Measurements from ENCODE around the gene CAVIN4. TPM values are rescaled to one million over a fixed set of nuclear protein-coding genes. Genes with fewer than 3 reads are reported as not detected.

The CAVIN4 gene
- polyA plus RNA-seq, 1 donor (not counting 4 experiments of a cell fraction or from before 2014, with no cell fraction given), result 0.18 TPM

GRCh38 chr9:100581661-100582060 lies 3.8 kb downstream of the CAVIN4 start:
- Histone ChIP-seq H3K4me2 (ENCODE audit: control insufficient read depth, extremely low read depth, insufficient read depth, low read depth, low read length) (no peak overlapping the region), H4K20me1 (ENCODE audit: control insufficient read depth, extremely low read depth, insufficient read depth, low read length) (no peaks in the 10 kb centered on the region), H3K4me3 (ENCODE audit: control insufficient read depth in 2 of 3, extremely low read depth in 1 of 3, insufficient read depth in 2 of 3, low read depth in 1 of 3, low read length in 3 of 3) (no peak overlapping the region), H3K9me1 (ENCODE audit: control insufficient read depth, extremely low read depth, insufficient read depth, low read length) (no peaks in the 10 kb centered on the region), H3K36me3 (ENCODE audit: control insufficient read depth in 2 of 2, extremely low read depth in 1 of 2, insufficient read depth in 2 of 2, low read length in 2 of 2) (no peaks in the 10 kb centered on the region), H3K4me1 (ENCODE audit: control insufficient read depth, extremely low read depth, insufficient read depth, low read length) (peaks cover 2% of the 10 kb centered on the region), H3K9me3 (ENCODE audit: control insufficient read depth, low read depth, low read length) (no peaks in the 10 kb centered on the region), H2AFZ (ENCODE audit: control insufficient read depth, low read length) (no peak overlapping the region), H3K27ac (ENCODE audit: control insufficient read depth, insufficient read depth, low read length) (no peak overlapping the region), H3K79me2 (ENCODE audit: control insufficient read depth, insufficient read depth, low read length) (no peaks in the 10 kb centered on the region), H3K9ac (ENCODE audit: control insufficient read depth, extremely low read depth, insufficient read depth, low read length) (no peak overlapping the region), H3K27me3 (ENCODE audit: control insufficient read depth, extremely low read depth, insufficient read depth, low read length) (no peaks in the 10 kb centered on the region)
- no peak for FAIRE-seq
- no peak for TF ChIP-seq CTCF (optimal IDR thresholded peaks at IDR 0.05 in 1 of 3, IDR thresholded peaks at IDR 0.05 in 1 of 3, conservative IDR thresholded peaks at IDR 0.05 in 1 of 3; ENCODE audit: extremely low read depth in 1 of 3, insufficient read depth in 2 of 3, low read length in 3 of 3)
- TF ChIP-seq EZH2 (IDR thresholded peaks at IDR 0.05; ENCODE audit: low read length), result no peak
- no peak for DNase-seq (ENCODE audit: low read depth, low spot score)
- dilution Hi-C loops (cut with MboI; ENCODE audit: extremely low pct_ligation_motif_present, low sequenced_read_pairs), result loop anchor here (25.0 kb wide), 1 partner anchor 269 kb away; no protein-coding TSS in a partner anchor

GRCh38 chr9:100583014-100583802 lies 5.3 kb downstream of the CAVIN4 start:
- dilution Hi-C loops (cut with MboI; ENCODE audit: extremely low pct_ligation_motif_present, low sequenced_read_pairs), result loop anchor here (25.0 kb wide), 1 partner anchor 271 kb away; no protein-coding TSS in a partner anchor
- Histone ChIP-seq H3K36me3 (ENCODE audit: control insufficient read depth in 2 of 2, extremely low read depth in 1 of 2, insufficient read depth in 2 of 2, low read length in 2 of 2) (no peaks in the 10 kb centered on the region), H3K9me3 (ENCODE audit: control insufficient read depth, low read depth, low read length) (no peaks in the 10 kb centered on the region), H3K9ac (ENCODE audit: control insufficient read depth, extremely low read depth, insufficient read depth, low read length) (no peak overlapping the region), H3K79me2 (ENCODE audit: control insufficient read depth, insufficient read depth, low read length) (no peaks in the 10 kb centered on the region), H4K20me1 (ENCODE audit: control insufficient read depth, extremely low read depth, insufficient read depth, low read length) (no peaks in the 10 kb centered on the region), H3K4me2 (ENCODE audit: control insufficient read depth, extremely low read depth, insufficient read depth, low read depth, low read length) (no peak overlapping the region), H3K27ac (ENCODE audit: control insufficient read depth, insufficient read depth, low read length) (no peak overlapping the region), H3K4me3 (ENCODE audit: control insufficient read depth in 2 of 3, extremely low read depth in 1 of 3, insufficient read depth in 2 of 3, low read depth in 1 of 3, low read length in 3 of 3) (no peak overlapping the region), H2AFZ (ENCODE audit: control insufficient read depth, low read length) (no peak overlapping the region), H3K9me1 (ENCODE audit: control insufficient read depth, extremely low read depth, insufficient read depth, low read length) (no peaks in the 10 kb centered on the region), H3K4me1 (ENCODE audit: control insufficient read depth, extremely low read depth, insufficient read depth, low read length) (peaks cover 9% of the 10 kb centered on the region), H3K27me3 (ENCODE audit: control insufficient read depth, extremely low read depth, insufficient read depth, low read length) (no peaks in the 10 kb centered on the region)
- FAIRE-seq (no peak), DNase-seq (ENCODE audit: low read depth, low spot score) (no peak)
- no peak for TF ChIP-seq CTCF (optimal IDR thresholded peaks at IDR 0.05 in 1 of 3, IDR thresholded peaks at IDR 0.05 in 1 of 3, conservative IDR thresholded peaks at IDR 0.05 in 1 of 3; ENCODE audit: extremely low read depth in 1 of 3, insufficient read depth in 2 of 3, low read length in 3 of 3)
- TF ChIP-seq EZH2 (IDR thresholded peaks at IDR 0.05; ENCODE audit: low read length), result no peak

Measured in keratinocyte (primary cell).